ENCODE measurements around the gene GDPD5. TPM values are rescaled to one million over a fixed set of nuclear protein-coding genes. Genes with fewer than 3 reads are reported as not detected.

The GDPD5 gene
- total RNA-seq, 1 experiment from 2014 or later: 12.2 TPM

DNA sequence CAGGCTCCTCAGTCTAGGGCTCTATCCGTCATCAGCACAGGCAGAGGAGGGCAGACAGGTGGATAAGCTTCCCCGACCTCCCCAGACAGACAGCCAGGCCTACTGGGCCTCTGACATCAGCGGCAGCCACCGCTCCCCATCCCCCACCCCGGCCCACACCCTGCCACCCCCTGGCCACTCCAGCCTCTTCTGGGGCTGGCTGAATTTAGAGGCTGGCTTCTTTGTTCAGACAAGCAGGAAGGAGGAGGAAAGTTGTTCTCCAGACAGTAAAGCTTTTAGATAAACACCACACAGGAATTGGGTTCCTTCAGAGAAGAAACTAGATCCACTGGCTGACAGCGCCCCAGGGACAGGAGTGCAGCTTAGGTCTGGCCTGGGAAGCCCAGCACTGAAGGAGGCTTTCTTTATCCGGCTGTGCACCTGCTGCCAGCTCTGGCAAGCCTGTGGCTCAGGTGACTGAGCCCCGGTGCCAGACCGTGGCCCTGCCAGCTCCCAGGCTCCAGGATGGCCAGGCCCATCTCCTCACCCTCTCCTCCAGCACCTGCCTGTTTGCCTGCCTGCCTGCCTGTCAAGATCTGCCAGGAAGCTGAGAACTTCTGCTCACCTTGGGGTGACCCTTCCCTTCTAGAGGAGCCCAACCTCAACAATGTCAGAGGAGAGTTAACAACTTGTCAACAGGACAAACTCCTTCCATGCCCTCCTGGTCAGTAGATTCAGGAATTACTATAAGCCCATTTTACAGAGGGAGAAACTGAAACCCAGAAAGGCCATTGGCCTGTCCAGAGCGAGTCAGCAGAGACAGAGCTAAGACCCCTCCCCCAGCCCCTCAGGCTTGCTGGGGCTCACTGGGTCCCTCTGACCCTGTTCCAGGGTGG, 48.8 kb downstream of the GDPD5 start:
- Mint-ChIP-seq H3K27ac (no peak overlapping the region), H3K4me1 (peaks cover 22% of the 10 kb centered on the region), H3K9me3 (no peaks in the 10 kb centered on the region), H3K27me3 (ENCODE audit: low read depth) (no peaks in the 10 kb centered on the region; the same call in 1 of the 2 replicates), H3K36me3 (no peaks in the 10 kb centered on the region), H3K4me3 (no peak overlapping the region)
- ATAC-seq: no peak
- DNase-seq (ENCODE audit: low spot score): no peak
- POLR2A ChIA-PET: interaction anchor here (0.6 kb wide), 1 partner anchor 1838 kb away, joined by 7 read pairs; no protein-coding TSS in a partner anchor
- CTCF ChIA-PET: interaction anchor here (1.3 to 4.8 kb wide), 4 partner anchors 19 to 88 kb away, joined by 3 to 34 read pairs (median 10); partner anchors contain the start of gene GDPD5
- TF ChIP-seq NR2C2 (CRISPR knock-in tag; IDR thresholded peaks at IDR 0.05): no peak
- no peak for TF ChIP-seq RORB (CRISPR knock-in tag; IDR thresholded peaks at IDR 0.05)
- TF ChIP-seq FOXK1 (CRISPR knock-in tag; IDR thresholded peaks at IDR 0.05): no peak
- no peak for TF ChIP-seq SOX15 (CRISPR knock-in tag; IDR thresholded peaks at IDR 0.05)
- no peak for TF ChIP-seq KAT7 (CRISPR knock-in tag; IDR thresholded peaks at IDR 0.05; ENCODE audit: borderline replicate concordance)
- TF ChIP-seq CBFB (CRISPR knock-in tag; IDR thresholded peaks at IDR 0.05; ENCODE audit: low read depth): no peak
- TF ChIP-seq, protein P1, sequence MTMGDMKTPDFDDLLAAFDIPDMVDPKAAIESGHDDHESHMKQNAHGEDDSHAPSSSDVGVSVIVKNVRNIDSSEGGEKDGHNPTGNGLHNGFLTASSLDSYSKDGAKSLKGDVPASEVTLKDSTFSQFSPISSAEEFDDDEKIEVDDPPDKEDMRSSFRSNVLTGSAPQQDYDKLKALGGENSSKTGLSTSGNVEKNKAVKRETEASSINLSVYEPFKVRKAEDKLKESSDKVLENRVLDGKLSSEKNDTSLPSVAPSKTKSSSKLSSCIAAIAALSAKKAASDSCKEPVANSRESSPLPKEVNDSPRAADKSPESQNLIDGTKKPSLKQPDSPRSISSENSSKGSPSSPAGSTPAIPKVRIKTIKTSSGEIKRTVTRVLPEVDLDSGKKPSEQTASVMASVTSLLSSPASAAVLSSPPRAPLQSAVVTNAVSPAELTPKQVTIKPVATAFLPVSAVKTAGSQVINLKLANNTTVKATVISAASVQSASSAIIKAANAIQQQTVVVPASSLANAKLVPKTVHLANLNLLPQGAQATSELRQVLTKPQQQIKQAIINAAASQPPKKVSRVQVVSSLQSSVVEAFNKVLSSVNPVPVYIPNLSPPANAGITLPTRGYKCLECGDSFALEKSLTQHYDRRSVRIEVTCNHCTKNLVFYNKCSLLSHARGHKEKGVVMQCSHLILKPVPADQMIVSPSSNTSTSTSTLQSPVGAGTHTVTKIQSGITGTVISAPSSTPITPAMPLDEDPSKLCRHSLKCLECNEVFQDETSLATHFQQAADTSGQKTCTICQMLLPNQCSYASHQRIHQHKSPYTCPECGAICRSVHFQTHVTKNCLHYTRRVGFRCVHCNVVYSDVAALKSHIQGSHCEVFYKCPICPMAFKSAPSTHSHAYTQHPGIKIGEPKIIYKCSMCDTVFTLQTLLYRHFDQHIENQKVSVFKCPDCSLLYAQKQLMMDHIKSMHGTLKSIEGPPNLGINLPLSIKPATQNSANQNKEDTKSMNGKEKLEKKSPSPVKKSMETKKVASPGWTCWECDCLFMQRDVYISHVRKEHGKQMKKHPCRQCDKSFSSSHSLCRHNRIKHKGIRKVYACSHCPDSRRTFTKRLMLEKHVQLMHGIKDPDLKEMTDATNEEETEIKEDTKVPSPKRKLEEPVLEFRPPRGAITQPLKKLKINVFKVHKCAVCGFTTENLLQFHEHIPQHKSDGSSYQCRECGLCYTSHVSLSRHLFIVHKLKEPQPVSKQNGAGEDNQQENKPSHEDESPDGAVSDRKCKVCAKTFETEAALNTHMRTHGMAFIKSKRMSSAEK (CRISPR knock-in tag; IDR thresholded peaks at IDR 0.05; ENCODE audit: borderline replicate concordance): no peak

GRCh38 chr11:75475767-75476650, 49.7 kb downstream of the GDPD5 start:
- H3K27me3 Mint-ChIP-seq (ENCODE audit: low read depth): no peaks in the 10 kb centered on the region; the same call in 1 of the 2 replicates
- no peaks in the 10 kb centered on the region for H3K36me3 Mint-ChIP-seq
- ChIA-PET POLR2A (interaction anchor here (0.6 kb wide), 1 partner anchor 1839 kb away, joined by 7 read pairs; no protein-coding TSS in a partner anchor), CTCF (interaction anchor here (0.6 to 4.8 kb wide), 14 partner anchors 9 to 336 kb away, joined by 3 to 34 read pairs (median 4); partner anchors contain the start of genes GDPD5 and KLHL35)
- no peaks in the 10 kb centered on the region for H3K9me3 Mint-ChIP-seq
- no peak overlapping the region for H3K27ac Mint-ChIP-seq
- ATAC-seq (peak; percentile 11), DNase-seq (ENCODE audit: low spot score) (no peak)
- peaks cover 22% of the 10 kb centered on the region for H3K4me1 Mint-ChIP-seq
- H3K4me3 Mint-ChIP-seq: no peak overlapping the region
- no peak for TF ChIP-seq MXD4 (CRISPR knock-in tag; IDR thresholded peaks at IDR 0.05; ENCODE audit: borderline replicate concordance)
- no peak for TF ChIP-seq NR2C2 (CRISPR knock-in tag; IDR thresholded peaks at IDR 0.05)
- TF ChIP-seq, protein P2, sequence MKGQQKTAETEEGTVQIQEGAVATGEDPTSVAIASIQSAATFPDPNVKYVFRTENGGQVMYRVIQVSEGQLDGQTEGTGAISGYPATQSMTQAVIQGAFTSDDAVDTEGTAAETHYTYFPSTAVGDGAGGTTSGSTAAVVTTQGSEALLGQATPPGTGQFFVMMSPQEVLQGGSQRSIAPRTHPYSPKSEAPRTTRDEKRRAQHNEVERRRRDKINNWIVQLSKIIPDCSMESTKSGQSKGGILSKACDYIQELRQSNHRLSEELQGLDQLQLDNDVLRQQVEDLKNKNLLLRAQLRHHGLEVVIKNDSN (CRISPR knock-in tag; IDR thresholded peaks at IDR 0.05): no peak
- no peak for TF ChIP-seq MYBL2 (CRISPR knock-in tag; IDR thresholded peaks at IDR 0.05)
- no peak for TF ChIP-seq ZNF512 (CRISPR knock-in tag; IDR thresholded peaks at IDR 0.05; ENCODE audit: borderline replicate concordance)
- no peak for TF ChIP-seq SOX15 (CRISPR knock-in tag; IDR thresholded peaks at IDR 0.05)
- no peak for TF ChIP-seq ATF1 (CRISPR knock-in tag; IDR thresholded peaks at IDR 0.05)
- TF ChIP-seq, protein P3, sequence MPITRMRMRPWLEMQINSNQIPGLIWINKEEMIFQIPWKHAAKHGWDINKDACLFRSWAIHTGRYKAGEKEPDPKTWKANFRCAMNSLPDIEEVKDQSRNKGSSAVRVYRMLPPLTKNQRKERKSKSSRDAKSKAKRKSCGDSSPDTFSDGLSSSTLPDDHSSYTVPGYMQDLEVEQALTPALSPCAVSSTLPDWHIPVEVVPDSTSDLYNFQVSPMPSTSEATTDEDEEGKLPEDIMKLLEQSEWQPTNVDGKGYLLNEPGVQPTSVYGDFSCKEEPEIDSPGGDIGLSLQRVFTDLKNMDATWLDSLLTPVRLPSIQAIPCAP (CRISPR knock-in tag; IDR thresholded peaks at IDR 0.05): no peak
- TF ChIP-seq, protein P4, sequence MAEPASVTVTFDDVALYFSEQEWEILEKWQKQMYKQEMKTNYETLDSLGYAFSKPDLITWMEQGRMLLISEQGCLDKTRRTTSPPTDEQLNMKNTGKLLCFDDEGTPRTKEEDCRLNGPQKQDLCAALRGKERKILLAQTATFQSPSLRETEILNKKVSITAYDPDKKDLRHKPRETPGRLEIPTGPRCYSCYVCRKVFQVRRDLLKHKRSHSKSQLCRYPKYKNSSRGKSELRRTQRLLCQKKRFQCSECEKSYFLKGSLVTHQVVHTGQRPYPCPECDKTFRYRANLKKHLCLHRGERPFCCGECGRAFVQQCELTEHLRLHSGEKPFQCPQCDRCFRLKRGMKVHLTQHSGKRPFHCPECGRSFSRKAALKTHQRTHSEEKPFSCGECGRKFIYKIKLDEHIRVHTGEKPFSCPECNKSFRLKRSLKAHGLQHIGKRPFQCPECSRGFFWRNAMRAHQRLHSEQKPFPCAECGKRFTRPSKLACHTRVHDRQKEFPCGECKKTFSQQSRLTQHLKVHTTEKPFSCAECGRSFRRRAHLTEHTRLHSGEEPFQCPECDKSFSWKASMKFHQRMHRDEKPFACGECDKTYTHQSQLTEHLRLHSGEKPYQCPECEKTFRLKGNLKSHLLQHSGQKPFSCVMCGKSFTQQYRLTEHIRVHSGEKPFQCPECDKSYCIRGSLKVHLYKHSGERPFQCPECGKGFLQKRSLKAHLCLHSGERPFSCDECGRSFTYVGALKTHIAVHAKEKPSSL (CRISPR knock-in tag; conservative IDR thresholded peaks at IDR 0.05): no peak
- TF ChIP-seq FOXP1 (CRISPR knock-in tag; IDR thresholded peaks at IDR 0.05; ENCODE audit: borderline replicate concordance): no peak
- no peak for TF ChIP-seq NFE2L1 (CRISPR knock-in tag; IDR thresholded peaks at IDR 0.05)
- TF ChIP-seq GTF2I (CRISPR knock-in tag; conservative IDR thresholded peaks at IDR 0.05): no peak
- TF ChIP-seq ZNF232 (CRISPR knock-in tag; IDR thresholded peaks at IDR 0.05): no peak
- no peak for TF ChIP-seq TP53 (CRISPR knock-in tag; IDR thresholded peaks at IDR 0.05)
- TF ChIP-seq CTCF (IDR thresholded peaks at IDR 0.05): no peak
- TF ChIP-seq TEAD1 (CRISPR knock-in tag; IDR thresholded peaks at IDR 0.05): no peak
